HG03521 (cell line): ENCODE measurements around the gene ATP10D.
"Not testable (repeated sequence)": the region's sequence is repeated elsewhere in the genome, so short reads cannot be mapped to it uniquely, and the experiment has no call there.

Source experiments
- ATAC-seq: cut with Tn5 transposase; IDR thresholded peaks from one replicate; pipeline ENCODE4 v1.9.1; 2021; ENCODE audit warnings: mild to moderate bottlenecking, moderate library complexity; ENCODE audit not compliant: unreplicated experiment

Gene ATP10D

DNA sequence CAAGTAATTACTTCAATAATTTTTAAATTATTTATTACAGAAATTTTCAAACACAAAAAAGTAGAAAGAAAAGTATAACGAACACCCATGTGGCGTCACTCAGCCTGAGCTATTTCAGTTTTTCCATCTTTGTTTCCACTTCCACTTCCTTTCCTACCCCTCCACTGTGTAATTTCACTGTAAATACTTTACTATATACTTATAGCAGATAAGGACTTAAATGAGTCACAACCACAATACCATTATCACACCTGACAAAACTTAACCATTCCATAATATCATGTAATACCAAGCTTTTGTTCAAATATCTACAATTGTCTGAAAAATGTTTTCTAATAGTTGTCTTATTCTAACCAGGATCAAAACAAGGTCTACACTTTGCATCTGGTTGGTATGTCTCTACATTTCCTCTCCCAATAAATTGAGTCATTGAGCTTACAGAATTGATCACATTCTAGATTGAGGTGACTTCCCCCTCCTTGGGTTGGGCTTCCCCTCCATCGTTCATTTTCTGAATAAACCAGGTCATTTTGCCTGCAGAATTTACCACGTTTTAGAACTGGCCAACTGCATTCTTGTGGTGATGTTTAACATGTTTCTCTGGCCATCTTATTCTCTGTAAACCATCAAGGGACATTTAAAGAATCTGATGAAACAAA lies 48.7 kb downstream of the ATP10D start:
- no peak for ATAC-seq

DNA sequence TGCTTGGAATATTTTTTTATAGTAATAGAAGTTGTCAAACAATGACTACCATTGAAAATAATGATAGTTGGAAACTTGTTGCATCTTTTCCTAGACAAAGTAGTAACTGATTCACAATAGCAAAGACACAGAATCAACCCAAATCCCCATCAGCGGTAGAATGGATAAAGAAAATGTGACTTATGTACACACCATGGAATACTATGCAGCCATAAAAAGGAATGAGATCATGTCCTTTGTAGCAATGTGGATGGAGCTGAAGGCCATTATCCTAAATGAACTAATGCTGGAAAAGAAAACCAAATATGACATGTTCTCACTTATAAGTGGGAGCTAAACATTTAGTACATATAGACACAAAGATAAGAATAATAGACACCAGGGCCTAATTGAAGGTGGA lies 49.7 kb downstream of the ATP10D start:
- ATAC-seq = no peak

DNA sequence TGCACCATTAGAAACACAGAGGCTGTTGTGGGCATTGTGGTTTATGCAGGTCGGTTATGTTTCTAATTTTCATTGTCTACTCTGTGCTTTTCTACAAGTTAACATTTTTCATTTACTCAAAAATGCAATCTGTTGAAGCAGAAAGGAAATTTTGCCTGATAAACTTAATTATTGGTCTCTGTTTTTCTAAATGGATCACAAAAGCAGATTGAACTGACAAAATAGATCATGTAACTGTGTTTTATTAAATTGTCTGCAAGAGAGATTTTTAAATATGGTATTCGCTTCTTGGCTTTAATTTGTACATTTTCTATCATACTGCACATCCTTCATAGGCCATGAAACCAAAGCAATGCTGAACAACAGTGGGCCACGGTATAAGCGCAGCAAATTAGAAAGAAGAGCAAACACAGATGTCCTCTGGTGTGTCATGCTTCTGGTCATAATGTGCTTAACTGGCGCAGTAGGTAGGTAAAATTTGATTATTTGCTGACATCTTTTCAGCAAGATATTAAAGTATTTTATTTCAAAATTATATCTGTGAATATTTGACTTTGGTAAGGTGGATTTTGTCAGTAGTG lies 50.6 kb downstream of the ATP10D start:
- no peak for ATAC-seq

DNA sequence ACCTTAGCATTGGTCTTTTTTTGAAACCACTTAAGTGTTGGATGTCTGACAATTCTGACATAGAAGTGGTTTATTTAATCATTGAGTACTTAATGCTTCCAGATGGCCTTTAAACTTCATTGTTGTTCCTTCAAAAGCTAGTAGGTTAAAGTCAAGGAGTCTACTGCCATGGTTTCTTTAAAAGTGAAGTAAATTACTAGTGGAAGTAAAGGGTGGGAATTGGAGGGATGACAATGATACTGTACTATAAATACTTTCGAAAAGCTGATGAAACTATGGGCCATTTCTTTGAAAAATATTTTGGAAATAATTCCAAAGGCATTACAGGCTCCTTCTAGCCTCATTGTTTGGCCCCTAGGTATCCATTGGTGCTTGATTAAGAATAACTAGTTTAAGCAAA lies 51.9 kb downstream of the ATP10D start:
- ATAC-seq = no peak

DNA sequence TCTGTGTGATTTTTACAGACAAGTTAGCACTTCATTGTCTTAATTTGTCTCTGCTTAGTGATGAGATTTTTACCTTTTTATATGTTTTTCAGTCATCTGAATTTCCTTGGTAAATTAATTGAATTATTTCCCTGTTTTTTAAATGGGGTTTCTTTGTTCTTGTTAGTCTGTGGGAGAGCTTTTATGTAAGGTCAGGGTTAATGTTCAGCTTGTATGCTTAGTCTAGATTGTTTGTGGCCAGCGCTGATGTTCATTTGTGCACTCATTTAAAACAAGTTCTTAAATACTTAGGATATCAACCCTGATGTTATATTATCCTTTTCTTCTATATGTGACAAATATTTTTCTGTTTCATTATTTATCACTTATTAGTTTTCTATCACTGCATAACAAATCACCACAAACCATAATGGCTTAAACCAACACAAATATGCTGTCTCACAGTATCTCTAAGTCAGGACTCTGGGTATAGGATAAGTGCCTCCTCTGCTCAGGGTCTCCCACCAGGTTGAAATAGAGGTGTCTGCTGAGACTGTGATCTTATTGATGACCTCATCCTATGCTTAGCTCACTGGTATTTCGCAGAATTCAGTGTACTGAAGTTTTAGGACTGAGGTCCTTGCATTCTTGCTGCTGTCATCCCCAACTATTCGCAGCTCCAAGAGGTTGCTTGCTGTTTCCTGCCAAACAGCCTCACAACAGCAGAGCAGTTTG lies 53.2 kb downstream of the ATP10D start:
- no peak for ATAC-seq

DNA sequence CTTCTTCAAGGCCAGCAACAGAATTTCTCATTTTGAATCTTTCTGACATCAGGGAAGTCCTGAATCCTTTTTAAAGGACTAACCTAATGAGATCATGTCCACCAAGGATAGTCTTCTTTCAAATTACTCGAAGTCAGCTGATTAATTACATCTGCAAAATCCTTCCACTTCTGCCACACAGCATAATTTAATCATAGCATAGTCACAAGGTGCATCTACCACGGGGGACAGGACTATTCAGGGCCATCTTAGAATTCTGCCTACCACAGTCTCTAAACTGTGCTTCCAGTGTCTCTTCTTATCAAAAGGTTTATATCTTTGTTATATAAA lies 53.7 kb downstream of the ATP10D start:
- ATAC-seq = no peak

DNA sequence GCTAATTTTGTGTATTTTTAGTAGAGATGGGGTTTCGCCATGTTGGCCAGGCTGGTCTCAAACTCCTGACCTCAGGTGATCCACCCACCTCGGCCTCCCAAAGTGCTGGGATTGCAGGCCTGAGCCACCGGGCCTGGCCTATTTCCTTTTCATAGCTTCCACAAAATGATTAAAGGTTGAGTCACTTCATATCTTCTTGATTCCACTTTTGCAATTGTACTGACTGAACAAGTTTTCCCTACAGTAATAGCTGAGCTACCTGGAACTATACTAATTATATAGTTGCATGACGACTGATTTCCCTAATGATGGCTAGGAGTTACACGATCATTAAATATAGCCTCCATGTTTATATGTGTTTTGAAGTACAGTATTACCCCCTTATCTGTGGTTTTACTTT lies 57.6 kb downstream of the ATP10D start:
- not testable (repeated sequence) for ATAC-seq

DNA sequence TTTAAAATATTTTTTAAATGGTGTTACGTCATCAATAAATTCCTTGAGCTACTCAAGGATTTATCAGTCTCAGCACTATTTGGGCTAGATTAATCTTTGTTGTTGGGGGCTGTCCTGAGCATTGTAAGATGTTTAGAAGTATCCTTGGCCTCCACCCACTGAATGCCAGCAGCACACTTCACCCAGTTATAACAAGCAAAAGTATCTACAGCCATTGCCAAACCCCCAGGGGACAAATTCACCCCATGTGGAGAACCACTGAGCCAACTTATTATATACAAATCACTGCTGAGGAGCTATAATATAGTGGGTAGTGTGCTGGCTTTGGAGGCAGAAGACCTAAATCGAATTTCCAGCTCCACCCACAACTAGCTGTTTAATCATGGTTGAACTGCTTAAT lies 58.3 kb downstream of the ATP10D start:
- no peak for ATAC-seq

DNA sequence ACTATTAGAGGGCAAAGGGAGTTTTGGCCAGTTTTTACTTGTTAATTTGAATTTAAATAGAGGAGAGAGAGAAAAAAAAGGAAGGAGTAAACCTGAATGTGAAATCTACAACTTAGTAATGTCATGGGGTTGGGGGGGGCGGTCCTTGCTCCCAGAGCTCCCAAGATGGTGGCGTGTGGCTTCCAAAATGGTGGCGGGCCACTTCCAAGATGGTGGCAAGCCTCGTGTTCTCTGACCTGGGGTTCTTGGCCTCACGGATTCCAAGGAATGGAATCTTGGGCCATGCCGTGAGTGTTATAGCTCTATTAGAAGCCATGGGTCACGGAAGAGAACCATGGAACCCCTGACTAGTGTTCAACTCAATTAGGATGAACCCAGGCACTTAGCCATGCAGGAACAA lies 65.3 kb downstream of the ATP10D start:
- not testable (repeated sequence) for ATAC-seq

DNA sequence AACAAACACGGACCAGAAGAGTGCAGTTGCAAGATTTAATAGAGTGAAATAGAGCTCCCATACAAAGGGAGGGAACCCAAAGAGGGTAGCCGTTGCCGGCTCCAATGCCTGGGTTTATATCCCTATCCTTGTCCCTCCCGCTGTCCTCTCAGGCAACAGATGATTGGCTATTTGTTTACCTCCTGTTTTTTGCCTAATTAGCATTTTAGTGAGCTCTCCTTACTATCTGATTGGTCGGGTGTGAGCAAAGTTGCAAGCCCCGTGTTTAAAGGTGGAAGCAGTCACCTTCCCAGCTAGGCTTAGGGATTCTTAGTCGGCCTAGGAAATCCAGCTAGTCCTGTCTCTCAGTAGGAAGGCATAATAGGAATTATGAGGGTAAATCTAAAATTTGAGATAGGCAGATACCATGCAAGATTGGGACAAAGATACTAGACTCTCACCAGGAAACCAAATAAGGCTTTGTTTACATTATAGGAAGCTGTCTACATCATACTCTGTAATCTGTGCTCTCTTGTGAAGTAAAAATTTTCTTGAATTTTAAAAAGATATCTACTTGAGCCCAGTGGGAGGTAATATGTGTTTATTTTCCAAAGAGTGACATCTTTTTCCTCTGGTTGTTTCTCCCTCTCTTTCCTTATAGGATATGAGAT lies 65.9 kb downstream of the ATP10D start:
- no peak for ATAC-seq

DNA sequence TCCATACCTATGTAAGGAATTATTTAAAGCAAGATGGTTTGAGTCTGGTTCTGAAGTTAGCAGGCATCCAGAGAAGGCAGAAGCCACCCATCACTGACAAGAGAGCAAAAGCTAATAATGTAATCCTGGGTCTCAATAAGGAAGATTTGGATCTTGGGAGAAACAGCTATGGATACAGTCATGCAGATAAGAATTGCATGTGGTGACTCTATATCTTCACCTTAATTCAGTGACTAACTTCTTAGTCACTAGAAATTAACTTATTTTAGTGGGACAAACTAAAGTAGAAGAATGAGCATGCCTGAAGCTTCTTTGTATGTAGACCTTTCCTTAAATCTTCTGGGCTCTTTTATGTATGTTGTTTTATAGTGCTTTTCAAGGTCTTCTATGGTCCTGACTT lies 66.6 kb downstream of the ATP10D start:
- ATAC-seq = no peak

DNA sequence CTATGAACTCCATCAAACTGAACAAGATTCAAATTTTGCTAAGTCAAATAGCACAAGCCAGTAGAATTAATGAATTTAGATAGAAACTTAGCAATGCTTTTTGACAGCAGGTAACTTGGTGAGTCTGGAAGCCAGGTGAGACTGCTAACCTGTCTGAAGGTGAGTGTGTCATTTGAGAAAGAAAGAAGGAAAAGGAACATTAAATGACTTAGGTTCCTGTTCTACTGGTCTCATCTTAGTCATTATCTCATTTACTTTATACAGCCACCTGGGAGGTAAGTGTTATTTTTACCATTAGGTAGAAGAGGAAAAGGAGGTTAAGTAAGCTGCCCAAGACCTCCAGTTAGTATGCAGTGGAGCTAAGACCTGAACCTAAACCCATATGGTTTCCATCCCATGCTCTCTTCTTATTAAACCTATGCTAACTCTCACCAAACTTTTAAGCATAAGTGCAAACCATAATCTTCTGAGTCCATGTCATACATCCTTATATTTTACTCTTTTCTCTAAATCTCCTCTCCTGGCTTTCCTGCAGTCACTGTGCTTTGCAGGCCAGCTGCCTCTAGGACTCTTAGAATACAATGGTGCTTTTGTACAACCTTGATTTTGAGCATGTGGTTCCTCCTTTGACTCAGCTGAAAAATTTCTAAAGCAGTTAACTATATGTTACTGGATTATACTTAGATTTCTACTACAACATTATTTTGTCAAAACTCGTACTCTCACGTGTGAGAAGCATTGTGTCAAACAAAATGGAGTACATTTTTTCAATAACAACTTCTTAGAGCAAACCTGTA lies 68.5 kb downstream of the ATP10D start:
- no peak for ATAC-seq

DNA sequence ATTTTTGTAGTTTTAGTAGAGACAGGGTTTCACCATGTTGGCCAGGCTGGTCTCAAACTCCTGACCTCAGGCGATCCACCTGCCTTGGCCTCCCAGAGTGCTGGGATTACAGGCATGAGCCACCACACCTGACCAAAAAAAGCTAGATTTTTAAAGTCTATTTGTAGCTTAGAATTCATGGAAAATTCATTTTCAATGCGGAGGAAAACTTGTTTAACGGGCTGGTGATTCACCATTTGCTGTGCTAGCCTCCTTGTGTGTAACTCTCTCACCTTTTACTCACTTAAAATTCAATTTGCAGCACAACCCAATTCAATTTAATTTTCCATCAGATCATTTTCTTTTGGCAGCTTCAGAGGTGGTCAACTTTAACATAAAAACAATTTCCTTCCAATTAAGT lies 70.8 kb downstream of the ATP10D start:
- not testable (repeated sequence) for ATAC-seq

DNA sequence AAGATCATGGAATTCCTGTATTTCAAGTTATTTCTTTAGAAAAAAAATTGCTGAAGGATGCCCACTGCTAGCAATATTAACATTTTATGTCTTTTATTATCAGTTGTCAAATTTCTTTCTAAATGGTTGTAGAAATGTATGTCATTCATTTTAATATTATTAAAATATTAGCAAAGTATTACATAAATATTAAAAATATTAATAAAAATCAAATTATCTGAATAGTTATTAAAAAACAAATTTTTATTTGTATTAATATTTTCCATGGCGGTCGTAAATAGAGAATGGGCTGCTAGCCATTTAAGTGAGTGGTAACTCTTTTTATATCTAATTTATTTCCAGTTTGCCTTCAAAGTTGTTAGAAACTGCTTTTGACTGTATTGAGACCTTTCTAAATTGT lies 72.2 kb downstream of the ATP10D start:
- no peak for ATAC-seq

DNA sequence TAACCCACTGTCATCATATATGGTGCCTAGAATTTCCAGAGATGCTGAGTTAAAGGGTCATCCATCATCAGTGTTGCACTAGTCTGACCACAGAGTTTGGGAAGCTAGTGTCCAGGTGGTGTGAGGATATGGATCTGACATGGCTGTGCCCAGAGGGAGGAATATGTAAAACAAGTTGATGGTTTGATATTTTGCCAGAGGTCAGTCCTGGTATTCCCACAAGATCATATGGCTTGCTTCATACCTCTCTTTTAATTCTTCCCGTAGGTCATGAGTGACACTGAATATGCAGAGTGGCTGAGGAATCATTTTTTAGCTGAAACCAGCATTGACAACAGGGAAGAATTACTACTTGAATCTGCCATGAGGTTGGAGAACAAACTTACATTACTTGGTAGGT lies 75.6 kb downstream of the ATP10D start:
- ATAC-seq = no peak

DNA sequence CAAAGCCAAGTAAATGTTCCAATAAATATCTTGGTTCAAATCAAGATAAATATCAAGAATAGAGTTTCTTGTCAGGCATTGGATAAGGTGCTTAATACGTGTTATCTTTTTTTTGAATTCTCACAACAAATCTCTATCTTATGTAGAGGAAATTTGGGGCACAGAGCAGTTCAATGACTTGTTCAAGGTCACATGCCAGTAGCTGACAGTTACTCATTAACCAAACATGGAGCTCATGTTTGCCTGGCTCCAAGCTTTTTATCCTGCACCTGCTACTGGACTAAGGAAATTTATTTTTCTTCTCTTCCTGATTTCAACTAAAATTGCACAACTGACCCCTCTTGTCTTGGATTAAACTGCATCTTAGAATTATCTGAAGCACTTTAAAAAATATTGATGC lies 76.3 kb downstream of the ATP10D start:
- ATAC-seq = no peak

DNA sequence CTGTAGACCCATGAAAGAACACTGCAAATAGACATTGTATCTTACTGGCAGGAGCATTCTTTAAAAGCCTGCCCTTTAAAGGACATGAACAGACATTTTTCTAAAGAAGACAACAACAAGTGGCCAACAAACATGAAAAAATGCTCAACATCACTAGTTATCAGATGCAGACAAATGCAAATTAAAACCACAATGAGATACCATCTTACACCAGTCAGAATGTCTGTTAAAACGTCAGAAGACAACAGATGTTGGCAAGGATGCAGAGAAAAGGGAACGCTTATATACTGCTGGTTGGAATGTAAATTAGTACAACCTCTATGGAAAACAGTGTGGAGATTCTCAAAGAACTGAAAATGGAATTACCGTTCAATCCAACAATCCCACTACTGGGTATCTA lies 77.2 kb downstream of the ATP10D start:
- ATAC-seq = no peak

DNA sequence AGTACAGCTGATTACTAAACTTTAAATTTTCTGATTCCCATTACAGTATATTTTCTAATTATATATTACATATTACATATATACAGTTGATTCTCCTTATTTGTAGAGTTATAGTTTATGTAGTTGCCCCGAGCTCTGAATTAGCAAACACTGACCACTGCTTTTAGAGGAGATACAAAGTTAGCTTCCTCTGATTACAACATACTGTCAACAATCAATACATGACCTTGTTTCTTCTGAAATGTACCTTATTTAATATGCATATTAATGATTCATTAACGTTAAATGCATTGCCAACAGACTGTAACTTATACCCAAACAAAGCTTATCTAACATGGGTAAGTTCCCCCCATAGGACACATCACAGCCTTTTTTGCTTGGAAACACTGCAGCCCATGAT lies 81.5 kb downstream of the ATP10D start:
- no peak for ATAC-seq

DNA sequence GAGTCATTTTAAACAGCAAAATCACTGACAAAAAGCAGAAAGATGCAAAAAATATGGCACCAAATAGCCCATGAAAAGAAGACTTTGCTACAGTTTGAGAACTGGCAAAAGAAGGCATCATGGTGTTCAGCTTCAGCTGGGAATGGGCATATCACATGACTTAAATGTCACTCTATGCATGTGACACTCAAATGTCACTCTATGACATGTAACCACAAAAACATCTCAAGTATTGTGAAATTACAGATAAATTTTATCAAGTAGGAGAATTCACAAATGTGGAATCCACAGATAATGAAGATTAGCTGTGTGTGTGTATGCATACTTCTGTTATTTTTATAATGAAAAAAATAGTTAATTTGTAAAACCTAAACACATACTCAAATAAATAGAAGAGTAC lies 81.9 kb downstream of the ATP10D start:
- ATAC-seq = no peak

DNA sequence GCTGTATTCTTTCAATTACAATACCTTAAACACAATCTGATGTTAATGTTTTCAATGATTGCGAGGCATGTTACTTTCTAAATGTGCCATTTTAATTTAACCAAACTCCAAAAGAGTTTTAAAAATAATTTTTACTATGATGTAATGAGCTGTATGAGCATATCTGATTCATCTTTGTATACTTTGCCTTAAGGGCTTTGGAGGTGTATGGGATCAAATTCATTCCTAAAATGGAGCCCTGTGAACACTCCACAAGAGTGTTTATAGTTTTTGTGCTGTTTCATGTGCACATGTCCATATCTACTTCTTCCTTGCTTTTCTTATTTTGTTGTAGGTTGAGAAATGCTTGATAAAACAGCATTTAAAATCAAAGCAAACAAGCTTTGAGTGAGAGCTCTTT lies 82.4 kb downstream of the ATP10D start:
- ATAC-seq = no peak

DNA sequence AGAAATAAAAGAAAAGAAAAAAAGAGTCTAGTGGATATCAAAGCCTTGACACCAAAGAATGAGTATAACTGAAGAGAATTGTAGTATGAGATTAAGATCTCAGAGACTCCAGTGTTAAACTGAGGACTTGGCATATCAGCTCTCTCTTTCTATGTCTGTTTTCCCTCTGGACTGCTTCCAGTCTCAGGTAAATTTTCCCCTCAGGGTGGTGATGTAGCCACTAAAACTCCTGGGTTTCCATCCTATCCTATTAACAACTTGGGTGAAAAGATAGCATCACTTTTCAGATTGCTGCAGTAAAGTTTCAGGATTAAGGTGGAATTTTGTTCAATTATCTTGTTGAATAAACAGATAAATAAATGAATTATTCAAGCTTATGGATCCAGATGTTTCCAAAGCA lies 85.7 kb downstream of the ATP10D start:
- no peak for ATAC-seq
